ENCODE results near the gene DNAJC1.

Gene DNAJC1

GRCh38 chr10:22006379-22006884 is 2.9 kb upstream of the DNAJC1 start:
- no peak for DNase-seq (ENCODE audit: low spot score)

GRCh38 chr10:22005763-22006162 is 2.2 kb upstream of the DNAJC1 start:
- DNase-seq (ENCODE audit: low spot score) = no peak

- no peak for DNase-seq (ENCODE audit: low spot score)
Measured at GRCh38 chr10:22003964-22004281, 393 bp upstream of the DNAJC1 start.

GRCh38 chr10:22002591-22003176 is 846 bp downstream of the DNAJC1 start:
- peak; percentile 11 for DNase-seq (ENCODE audit: low spot score)

- no peak for DNase-seq (ENCODE audit: low spot score)
Measured at GRCh38 chr10:21995557-21995956, 8.0 kb downstream of the DNAJC1 start.

GRCh38 chr10:21993360-21994001 is 10.0 kb downstream of the DNAJC1 start:
- DNase-seq (ENCODE audit: low spot score) = peak; percentile 50

- no peak for DNase-seq (ENCODE audit: low spot score)
Measured at GRCh38 chr10:21991785-21992184, 11.7 kb downstream of the DNAJC1 start.

GRCh38 chr10:21990449-21990848 is 13.1 kb downstream of the DNAJC1 start:
- DNase-seq (ENCODE audit: low spot score) = no peak

GRCh38 chr10:21989453-21990154 is 13.9 kb downstream of the DNAJC1 start:
- peak; percentile 29 for DNase-seq (ENCODE audit: low spot score)

GRCh38 chr10:21985541-21985940 is 18.0 kb downstream of the DNAJC1 start:
- no peak for DNase-seq (ENCODE audit: low spot score)

- no peak for DNase-seq (ENCODE audit: low spot score)
Measured at GRCh38 chr10:21981118-21981517, 22.4 kb downstream of the DNAJC1 start.

GRCh38 chr10:21980691-21981090 is 22.8 kb downstream of the DNAJC1 start:
- DNase-seq (ENCODE audit: low spot score) = no peak

GRCh38 chr10:21978191-21978862 is 25.2 kb downstream of the DNAJC1 start:
- DNase-seq (ENCODE audit: low spot score) = no peak

- no peak for DNase-seq (ENCODE audit: low spot score)
Measured at GRCh38 chr10:21976739-21977138, 26.8 kb downstream of the DNAJC1 start.

GRCh38 chr10:21976280-21976679 is 27.2 kb downstream of the DNAJC1 start:
- DNase-seq (ENCODE audit: low spot score) = no peak

GRCh38 chr10:21975378-21975990 is 28.0 kb downstream of the DNAJC1 start:
- DNase-seq (ENCODE audit: low spot score) = no peak

- DNase-seq (ENCODE audit: low spot score) = no peak
Measured at GRCh38 chr10:21972584-21972983, 30.9 kb downstream of the DNAJC1 start.

- DNase-seq (ENCODE audit: low spot score) = no peak
Measured at GRCh38 chr10:21969326-21970287, 33.9 kb downstream of the DNAJC1 start.

- no peak for DNase-seq (ENCODE audit: low spot score)
Measured at GRCh38 chr10:21964983-21965665, 38.4 kb downstream of the DNAJC1 start.

GRCh38 chr10:21962358-21962757 is 41.2 kb downstream of the DNAJC1 start:
- DNase-seq (ENCODE audit: low spot score) = no peak

- no peak for DNase-seq (ENCODE audit: low spot score)
Measured at GRCh38 chr10:21961847-21962246, 41.7 kb downstream of the DNAJC1 start.

Data from hematopoietic multipotent progenitor cell treated with erythropoietin and hydrocortisone succinate and interleukin-3 and kit ligand, for 17 days (in vitro differentiated cells).